GM12891 (cell line): Measurements from ENCODE around the gene RBFOX2.

ENCODE experiments used
- DNase-seq: peaks from one replicate; pipeline ENCODE4 v3.0.0; 2011; ENCODE audit warnings: low spot score; ENCODE audit not compliant: insufficient read length
- FAIRE-seq: peaks from 2 replicates; lab custom pipeline; 2011; peaks lifted over from hg19 to GRCh38; lab: Jason Lieb, UNC
- PAX5 ChIP-seq: IDR thresholded peaks from 2 replicates; pipeline ENCODE4 v1.6.1; 2011; ENCODE audit warnings: low read length, moderate library complexity, mild to moderate bottlenecking; ENCODE audit not compliant: insufficient read depth, severe bottlenecking
- POLR2A ChIP-seq: IDR thresholded peaks from 2 replicates; pipeline ENCODE4 v1.6.1; 2011; ENCODE audit warnings: low read depth, low read length, control low read depth
- POLR2AphosphoS5 ChIP-seq: IDR thresholded peaks from 2 replicates; pipeline ENCODE4 v1.6.1; 2011; ENCODE audit warnings: low read depth, low read length, control low read depth
- POU2F2 ChIP-seq: IDR thresholded peaks from 2 replicates; pipeline ENCODE4 v1.6.1; 2011; ENCODE audit warnings: low read depth, mild to moderate bottlenecking, control low read depth, low read length, moderate library complexity
- SPI1 ChIP-seq: IDR thresholded peaks from 2 replicates; pipeline ENCODE4 v1.6.1; 2011; ENCODE audit warnings: low read depth, low read length, control low read depth
- TAF1 ChIP-seq: IDR thresholded peaks from 2 replicates; pipeline ENCODE4 v1.6.1; 2011; ENCODE audit warnings: low read depth, low read length, control low read depth

RBFOX2 gene

DNA sequence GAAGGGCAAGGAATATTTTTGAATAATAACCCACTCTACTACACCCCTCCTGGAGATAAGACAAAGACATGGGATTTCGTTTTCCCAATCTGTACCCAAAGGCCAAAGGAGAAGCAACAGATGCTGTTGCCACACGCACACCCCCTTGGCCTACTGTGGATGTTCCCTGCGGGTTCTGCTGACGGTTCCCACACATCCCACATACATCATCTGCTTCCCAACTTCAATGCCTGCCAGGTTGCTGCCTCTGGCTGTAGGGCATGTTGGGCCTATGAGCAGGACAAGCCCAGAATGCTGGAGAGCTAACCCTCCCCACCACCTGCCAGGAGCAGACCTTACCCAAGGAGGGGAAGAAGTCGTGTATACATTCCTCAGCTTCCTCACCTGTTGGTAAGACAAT lies 13.6 kb upstream of the RBFOX2 start:
- no peak for DNase-seq
- TF ChIP-seq POLR2AphosphoS5 = no peak
- TF ChIP-seq POU2F2 = no peak
- TF ChIP-seq SPI1 = no peak
- TF ChIP-seq POLR2A = no peak
- TF ChIP-seq PAX5 = no peak
- TF ChIP-seq TAF1 = no peak
- no peak for FAIRE-seq

DNA sequence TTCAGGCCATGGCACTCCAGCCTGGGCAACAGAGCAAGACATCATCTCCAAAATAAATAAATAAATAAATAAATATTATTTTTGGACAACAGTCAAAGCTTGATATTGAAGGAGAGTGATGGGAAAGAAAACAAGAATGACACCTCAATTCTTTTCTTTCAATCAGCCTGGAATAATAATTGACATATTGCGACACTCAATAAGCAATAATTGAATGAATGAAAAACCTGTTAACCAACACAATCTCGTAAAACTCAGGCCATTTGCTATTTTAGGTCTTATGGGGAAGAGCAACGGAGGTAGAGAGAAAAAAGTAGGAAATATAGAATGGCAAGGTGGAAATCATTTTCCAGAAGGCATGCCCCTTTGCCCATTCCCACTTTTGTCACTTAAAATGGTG lies 10.5 kb upstream of the RBFOX2 start:
- FAIRE-seq = no peak
- no peak for DNase-seq
- TF ChIP-seq TAF1 (no peak), POU2F2 (no peak), PAX5 (no peak), SPI1 (no peak)

DNA sequence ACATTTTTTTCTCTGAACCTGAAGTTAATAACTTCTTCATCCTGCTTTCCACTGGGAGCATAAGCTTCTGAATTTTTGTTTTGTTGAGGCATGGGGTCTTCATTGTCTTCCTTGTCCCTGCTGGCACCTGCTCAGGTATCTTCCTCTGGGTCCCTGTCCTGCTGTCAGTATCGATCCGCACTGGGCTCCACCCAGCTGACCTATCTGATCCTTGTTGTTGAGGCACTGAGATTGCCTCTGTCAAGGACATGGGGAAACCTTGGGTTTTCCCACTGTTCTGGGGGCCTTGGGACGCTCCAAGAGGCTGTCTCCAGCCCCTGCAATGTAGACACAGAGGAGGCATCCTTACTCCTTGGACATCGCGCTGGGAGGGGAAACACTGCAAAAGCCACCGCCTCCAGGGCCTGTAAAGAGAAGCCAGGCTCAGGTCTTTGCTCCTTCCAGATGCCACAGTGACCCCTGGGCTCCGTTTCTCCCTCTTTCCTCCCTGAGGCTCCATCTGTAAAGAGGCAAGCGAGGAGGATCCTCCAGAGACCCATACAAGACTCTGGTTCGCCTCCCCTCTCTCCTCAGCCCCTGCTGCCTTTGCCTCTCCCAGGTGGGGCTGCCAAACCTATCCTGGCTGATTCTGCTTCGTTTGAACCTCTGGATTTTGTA lies 8.6 kb upstream of the RBFOX2 start:
- FAIRE-seq = no peak
- DNase-seq = no peak
- TF ChIP-seq PAX5 (no peak), POLR2AphosphoS5 (no peak), POU2F2 (no peak), TAF1 (no peak), SPI1 (no peak), POLR2A (no peak)

DNA sequence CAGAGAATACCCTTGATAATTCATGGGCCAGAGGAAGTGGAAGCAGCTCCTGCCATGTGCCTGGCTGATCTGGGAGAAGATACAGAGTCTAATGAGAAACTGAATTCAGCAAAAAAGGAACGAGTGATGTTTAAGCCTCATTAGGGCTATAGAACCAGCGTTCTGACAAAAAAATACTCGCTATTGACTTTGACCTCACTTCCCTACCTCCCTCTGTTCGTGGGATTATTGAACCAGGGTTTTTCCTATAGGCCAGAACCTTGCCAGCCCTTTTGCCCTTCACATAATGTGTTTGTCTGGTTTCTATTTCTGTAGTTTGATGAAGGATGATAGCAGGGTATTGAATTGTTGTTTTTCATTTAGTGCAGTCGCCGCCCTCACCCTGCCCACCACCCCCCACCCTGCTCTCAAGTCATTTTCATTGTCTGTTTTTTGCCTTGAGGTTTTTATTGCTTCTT lies 7.6 kb upstream of the RBFOX2 start:
- TF ChIP-seq POLR2A (no peak), PAX5 (no peak), POLR2AphosphoS5 (no peak), SPI1 (no peak), TAF1 (no peak), POU2F2 (no peak)
- DNase-seq (no peak), FAIRE-seq (no peak)

DNA sequence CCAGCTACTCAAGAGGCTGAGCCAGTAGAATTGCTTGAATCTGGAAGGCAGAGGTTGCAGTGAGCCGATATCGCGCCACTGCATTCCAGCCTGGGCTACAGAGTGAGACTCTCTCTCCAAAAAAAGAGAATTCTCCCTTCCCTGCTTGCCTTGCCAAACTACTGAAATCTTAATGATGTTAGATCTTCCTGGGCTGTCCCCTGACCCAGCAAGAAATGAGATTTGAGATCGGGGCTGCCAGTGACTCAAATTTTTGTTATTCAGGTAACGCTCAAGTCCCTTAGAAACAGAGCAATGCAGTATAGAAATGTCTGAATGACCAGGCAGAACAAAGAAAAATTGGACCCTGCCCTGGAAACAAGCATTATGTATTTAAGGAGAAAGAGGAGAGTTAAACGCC lies 4.0 kb upstream of the RBFOX2 start:
- FAIRE-seq (no peak), DNase-seq (no peak)
- TF ChIP-seq POLR2A (no peak), TAF1 (no peak)

DNA sequence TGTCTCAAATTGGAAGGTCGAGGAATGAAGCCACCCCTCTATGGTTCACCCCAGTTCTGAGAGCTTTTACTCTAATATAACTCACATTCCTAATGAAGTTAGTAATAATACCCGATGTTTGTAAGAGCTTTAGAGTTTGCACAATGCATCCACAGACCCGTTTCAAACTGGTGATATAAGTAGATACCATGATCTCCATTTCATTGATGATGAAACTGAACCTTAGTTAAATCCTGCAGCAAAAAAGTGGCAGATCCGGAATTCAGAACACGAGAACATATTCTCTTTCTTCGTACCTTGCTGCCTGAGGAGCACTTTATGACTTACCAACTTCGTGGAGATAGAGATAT lies 757 bp upstream of the RBFOX2 start:
- FAIRE-seq (peak; percentile 61), DNase-seq (no peak)
- TF ChIP-seq POU2F2 (no peak), PAX5 (no peak), POLR2AphosphoS5 (no peak), SPI1 (no peak), POLR2A (no peak), TAF1 (no peak)

DNA sequence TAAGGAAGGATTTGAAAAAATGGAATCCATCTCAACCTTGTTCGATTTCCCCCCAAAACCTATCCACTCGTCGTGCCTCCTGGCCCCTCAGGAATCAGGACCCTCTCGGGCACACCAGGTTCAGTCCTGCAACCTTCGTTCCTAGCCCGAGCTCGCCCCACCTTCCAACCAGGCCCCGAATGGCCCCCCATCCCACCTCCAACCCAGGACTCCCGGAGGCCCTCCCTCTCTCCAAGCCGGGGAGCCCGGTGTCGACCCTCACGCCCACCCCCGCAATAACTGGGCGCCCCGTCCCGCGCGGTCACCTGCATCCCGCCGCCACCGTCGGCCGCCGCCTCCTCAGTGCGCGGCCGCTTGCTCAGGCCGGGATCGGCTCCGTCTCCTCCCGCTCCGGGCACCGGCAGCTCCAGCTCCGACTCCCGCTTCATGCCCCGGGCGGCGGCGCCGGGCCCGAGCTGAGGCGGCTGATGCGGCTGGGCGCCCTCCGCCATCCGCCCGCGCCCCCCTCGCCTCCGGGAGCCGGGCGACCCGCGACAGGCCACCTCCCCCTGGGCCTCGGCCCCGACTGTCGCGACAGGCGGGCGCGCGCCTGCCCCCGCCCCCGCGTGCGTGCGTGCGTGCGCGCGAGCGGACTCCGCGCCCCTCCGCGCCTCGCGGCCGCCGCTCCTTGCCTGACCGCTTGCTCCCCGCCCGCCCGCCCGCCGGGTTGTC lies 534 bp downstream of the RBFOX2 start:
- TF ChIP-seq POU2F2 (no peak), POLR2AphosphoS5 (no peak), PAX5 (no peak), SPI1 (no peak), POLR2A (no peak), TAF1 (no peak)
- no peak for FAIRE-seq
- DNase-seq = peak; percentile 33

DNA sequence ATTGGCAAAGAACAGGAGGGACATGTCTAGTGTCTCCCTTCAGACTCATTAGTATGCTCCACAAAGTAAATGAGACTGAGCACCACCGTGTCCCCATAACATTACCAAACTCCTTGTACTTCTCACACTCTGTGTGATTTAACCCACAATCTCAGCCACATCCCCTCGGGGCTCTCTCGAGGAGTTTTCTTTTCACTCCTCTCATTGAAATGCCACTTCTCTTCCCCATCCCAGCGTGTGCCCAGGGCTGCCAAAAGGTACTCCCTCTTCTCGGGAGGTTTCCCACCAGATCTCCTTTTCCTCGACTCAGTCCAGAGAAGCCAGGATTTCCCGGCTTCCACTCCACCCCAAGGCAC lies 1.1 kb downstream of the RBFOX2 start:
- no peak for DNase-seq
- TF ChIP-seq PAX5 (no peak), TAF1 (no peak), POLR2AphosphoS5 (no peak), POU2F2 (no peak), SPI1 (no peak), POLR2A (no peak)
- FAIRE-seq = no peak

DNA sequence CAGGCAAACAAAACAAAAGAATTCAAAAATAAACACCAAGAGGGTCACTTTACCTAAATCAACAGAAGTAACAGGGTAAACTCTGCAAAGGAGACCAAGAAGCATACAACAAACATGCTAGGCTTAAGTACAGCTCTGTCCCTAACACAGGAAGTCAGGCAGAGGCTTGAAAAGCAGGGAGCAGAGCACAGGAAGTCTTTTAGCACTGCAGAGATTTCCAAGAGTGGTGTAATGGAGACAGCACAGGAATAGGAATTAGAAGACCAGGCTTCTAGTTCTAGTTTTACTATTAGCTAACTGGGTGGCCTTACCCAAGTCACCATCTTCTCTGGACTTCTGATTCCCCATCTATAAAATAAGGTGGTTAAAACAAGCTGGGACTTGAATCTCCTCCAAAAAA lies 1.9 kb downstream of the RBFOX2 start:
- FAIRE-seq = no peak
- no peak for TF ChIP-seq POLR2AphosphoS5
- no peak for TF ChIP-seq POLR2A
- no peak for TF ChIP-seq POU2F2
- no peak for TF ChIP-seq TAF1
- no peak for TF ChIP-seq PAX5
- no peak for DNase-seq

DNA sequence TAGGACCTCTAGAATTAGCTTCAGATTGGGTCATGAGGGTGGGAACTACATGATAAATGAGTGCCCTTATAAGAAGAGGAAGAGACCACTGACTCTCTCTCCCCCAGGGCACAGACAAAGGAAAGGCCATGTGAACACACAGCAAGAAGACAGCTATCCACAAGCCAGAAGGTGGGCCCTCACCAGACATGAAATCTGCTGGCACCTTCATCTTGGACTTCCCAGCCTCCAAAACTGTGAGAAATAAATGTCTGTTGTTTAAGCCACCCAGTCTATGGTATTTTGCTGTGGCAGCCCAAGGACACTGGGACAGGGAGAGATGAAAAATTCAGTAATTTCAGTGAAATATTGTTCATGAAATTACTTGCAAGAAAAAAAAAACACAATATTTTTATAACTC lies 5.9 kb downstream of the RBFOX2 start:
- TF ChIP-seq POLR2A (no peak), POLR2AphosphoS5 (no peak), TAF1 (no peak)
- FAIRE-seq (no peak), DNase-seq (no peak)
